Measurements from ENCODE around the gene MCM7.

DNA sequence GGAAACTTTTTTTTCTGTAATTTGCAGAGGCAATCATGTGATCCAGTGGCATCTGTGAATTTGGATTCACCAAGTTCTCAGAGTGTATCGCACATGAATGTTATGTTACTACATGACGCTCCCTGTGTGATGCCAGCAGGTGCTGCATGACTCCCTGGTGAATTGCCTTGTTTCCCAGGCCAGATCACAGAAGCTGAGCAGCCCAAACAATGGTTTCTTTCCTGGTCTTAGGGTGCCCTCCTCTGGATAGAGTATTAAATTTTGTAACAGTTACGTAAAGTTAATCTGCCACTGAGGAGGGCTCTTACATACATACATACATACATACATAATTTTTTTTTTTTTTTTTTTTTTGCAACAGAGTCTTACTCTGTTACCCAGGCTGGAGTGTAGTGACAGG, 48.0 kb downstream of the MCM7 start:
- TF ChIP-seq, protein P1, sequence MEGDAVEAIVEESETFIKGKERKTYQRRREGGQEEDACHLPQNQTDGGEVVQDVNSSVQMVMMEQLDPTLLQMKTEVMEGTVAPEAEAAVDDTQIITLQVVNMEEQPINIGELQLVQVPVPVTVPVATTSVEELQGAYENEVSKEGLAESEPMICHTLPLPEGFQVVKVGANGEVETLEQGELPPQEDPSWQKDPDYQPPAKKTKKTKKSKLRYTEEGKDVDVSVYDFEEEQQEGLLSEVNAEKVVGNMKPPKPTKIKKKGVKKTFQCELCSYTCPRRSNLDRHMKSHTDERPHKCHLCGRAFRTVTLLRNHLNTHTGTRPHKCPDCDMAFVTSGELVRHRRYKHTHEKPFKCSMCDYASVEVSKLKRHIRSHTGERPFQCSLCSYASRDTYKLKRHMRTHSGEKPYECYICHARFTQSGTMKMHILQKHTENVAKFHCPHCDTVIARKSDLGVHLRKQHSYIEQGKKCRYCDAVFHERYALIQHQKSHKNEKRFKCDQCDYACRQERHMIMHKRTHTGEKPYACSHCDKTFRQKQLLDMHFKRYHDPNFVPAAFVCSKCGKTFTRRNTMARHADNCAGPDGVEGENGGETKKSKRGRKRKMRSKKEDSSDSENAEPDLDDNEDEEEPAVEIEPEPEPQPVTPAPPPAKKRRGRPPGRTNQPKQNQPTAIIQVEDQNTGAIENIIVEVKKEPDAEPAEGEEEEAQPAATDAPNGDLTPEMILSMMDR (IDR thresholded peaks at IDR 0.05), result peak in 4 of 5 experiments; percentile 20 to 73 (median 44)
- TF ChIP-seq POLR2A (IDR thresholded peaks at IDR 0.05), result no peak
- TF ChIP-seq POLR2AphosphoS5 (IDR thresholded peaks at IDR 0.05), result no peak
